ENCODE results near the gene TTN. TPM values are rescaled to one million over a fixed set of nuclear protein-coding genes. Genes with fewer than 3 reads are reported as not detected.

Gene TTN
- total RNA-seq, 1 experiment from 2014 or later = 0.05 TPM

GRCh38 chr2:178827739-178828485, 20.7 kb upstream of the TTN start:
- Histone ChIP-seq H4K20me1 (ENCODE audit: insufficient read depth) (no peaks in the 10 kb centered on the region), H3K27ac (ENCODE audit: low read depth, low read length) (no peak overlapping the region), H3K4me2 (ENCODE audit: low read length) (no peak overlapping the region), H3K27me3 (ENCODE audit: insufficient read depth, low read length) (no peaks in the 10 kb centered on the region), H2AFZ (ENCODE audit: low read depth, low read length, poor library complexity, severe bottlenecking) (no peak overlapping the region), H3K36me3 (ENCODE audit: control insufficient read depth in 1 of 2, insufficient read depth in 2 of 2, low read length in 2 of 2) (no peaks in the 10 kb centered on the region), H3K9me3 (ENCODE audit: control insufficient read depth in 1 of 2, insufficient read depth in 1 of 2, low read depth in 1 of 2, low read length in 2 of 2) (no peaks in the 10 kb centered on the region), H3K4me3 (replicated peaks in 1 of 2; ENCODE audit: low read depth in 1 of 2, low read length in 2 of 2) (no peak overlapping the region), H3K9ac (ENCODE audit: low read length) (no peak overlapping the region), H3K9me2 (ENCODE audit: insufficient read depth) (no peaks in the 10 kb centered on the region), H3K4me1 (ENCODE audit: control insufficient read depth in 1 of 2, insufficient read depth in 2 of 2, low read length in 2 of 2) (no peaks in the 10 kb centered on the region), H3K79me2 (ENCODE audit: insufficient read depth, low read length) (no peaks in the 10 kb centered on the region)
- ATAC-seq = no peak
- intact Hi-C loops (cut with micrococcal nuclease) = no loop called here
- no peak for TF ChIP-seq CTCF (IDR thresholded peaks at IDR 0.05 in 2 of 3, conservative IDR thresholded peaks at IDR 0.05 in 1 of 3; ENCODE audit: borderline replicate concordance in 1 of 3, insufficient read depth in 1 of 3, low read depth in 2 of 3, low read length in 2 of 3)
- TF ChIP-seq ZBTB33 (IDR thresholded peaks at IDR 0.05; ENCODE audit: extremely low read depth, insufficient replicate concordance, low read length) = no peak
- TF ChIP-seq POLR2AphosphoS5 (IDR thresholded peaks at IDR 0.05; ENCODE audit: low read depth, low read length) = no peak
- no TSS peak for BruUV-seq (replicated peaks)
- DNase-seq (ENCODE audit: low read depth, low spot score) = no peak
- RAD21 ChIA-PET (ENCODE audit: low non-redundant PET in 1 of 2, low total read pairs in 2 of 2, uncharacterized antibody in 2 of 2, unreplicated experiment in 2 of 2) = no interaction called here
- POLR2A ChIA-PET = no interaction called here
- CTCF ChIA-PET = no interaction called here

All from HCT116 (cell line).